HepG2 (cell line): ENCODE results near the gene FBXO10.

Experiments used
- ARID4A ChIP-seq: sonication (generic); formaldehyde crosslinking; IDR thresholded peaks from 2 replicates; pipeline ENCODE4 v1.5.0; 2020; ENCODE audit warnings: mild to moderate bottlenecking, missing genetic modification reagents, borderline replicate concordance
- CTCF ChIP-seq: sonication (generic); formaldehyde crosslinking; IDR thresholded peaks from 2 replicates; pipeline ENCODE4 v1.5.0; 2020; ENCODE audit warnings: mild to moderate bottlenecking, missing genetic modification reagents, moderate library complexity
- RFX5 ChIP-seq: IDR thresholded peaks from 2 replicates; pipeline ENCODE4 v1.6.1; 2011; ENCODE audit warnings: low read depth, low read length, improper control_type of control experiment
- ZNF468 ChIP-seq: sonication (generic); formaldehyde crosslinking; IDR thresholded peaks from 2 replicates; pipeline ENCODE4 v1.8.0; 2022; ENCODE audit warnings: mild to moderate bottlenecking, moderate library complexity, missing genetic modification reagents

GRCh38 chr9:37617832-37618231 is 41.7 kb upstream of the FBXO10 start:
- TF ChIP-seq CTCF (CRISPR knock-in tag), result no peak
- TF ChIP-seq RFX5, result no peak
- TF ChIP-seq ZNF468 (CRISPR knock-in tag), result no peak
- TF ChIP-seq ARID4A (CRISPR knock-in tag), result no peak
